ENCODE results near the gene MAN1A1.
A peak's percentile ranks its signal among the peaks of the same experiment; 100 is the strongest.
"Not testable (repeated sequence)": the region's sequence is repeated elsewhere in the genome, so short reads cannot be mapped to it uniquely, and the experiment has no call there.

MAN1A1 gene

GRCh38 chr6:119303164-119303887, 46.2 kb downstream of the MAN1A1 start:
- no peak for DNase-seq (ENCODE audit: low read depth)

GRCh38 chr6:119301429-119301828, 48.1 kb downstream of the MAN1A1 start:
- no peak for DNase-seq (ENCODE audit: low read depth)

- DNase-seq (ENCODE audit: low read depth), result no peak
Measured at GRCh38 chr6:119299694-119300093, 49.9 kb downstream of the MAN1A1 start.

- DNase-seq (ENCODE audit: low read depth), result no peak
Measured at GRCh38 chr6:119297049-119297448, 52.5 kb downstream of the MAN1A1 start.

GRCh38 chr6:119296036-119297035, 53.2 kb downstream of the MAN1A1 start:
- DNase-seq (ENCODE audit: low read depth), result no peak

DNA sequence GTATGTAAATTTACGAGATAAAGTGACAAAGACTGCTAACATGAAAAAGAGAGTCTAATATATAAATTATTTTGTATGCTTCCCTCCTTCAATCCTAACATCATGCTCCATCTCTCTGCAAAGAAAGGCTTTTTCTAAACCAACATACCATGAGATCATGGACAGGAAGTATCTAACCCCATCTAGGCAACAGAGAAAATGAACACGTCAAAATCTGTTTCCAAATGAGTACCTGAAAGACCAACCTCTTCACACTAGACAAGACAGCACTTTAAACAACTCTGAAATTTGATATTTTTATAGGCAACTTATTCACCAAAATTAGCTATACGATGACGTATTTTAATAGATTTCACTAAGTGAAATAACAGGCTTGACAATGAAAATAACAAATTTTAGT, 54.6 kb downstream of the MAN1A1 start:
- DNase-seq (ENCODE audit: low read depth), result no peak

GRCh38 chr6:119291060-119291459, 58.5 kb downstream of the MAN1A1 start:
- not testable (repeated sequence) for DNase-seq (ENCODE audit: low read depth)

- no peak for DNase-seq (ENCODE audit: low read depth)
Measured at GRCh38 chr6:119290306-119290705, 59.3 kb downstream of the MAN1A1 start.

GRCh38 chr6:119289651-119290050, 59.9 kb downstream of the MAN1A1 start:
- DNase-seq (ENCODE audit: low read depth), result no peak

DNA sequence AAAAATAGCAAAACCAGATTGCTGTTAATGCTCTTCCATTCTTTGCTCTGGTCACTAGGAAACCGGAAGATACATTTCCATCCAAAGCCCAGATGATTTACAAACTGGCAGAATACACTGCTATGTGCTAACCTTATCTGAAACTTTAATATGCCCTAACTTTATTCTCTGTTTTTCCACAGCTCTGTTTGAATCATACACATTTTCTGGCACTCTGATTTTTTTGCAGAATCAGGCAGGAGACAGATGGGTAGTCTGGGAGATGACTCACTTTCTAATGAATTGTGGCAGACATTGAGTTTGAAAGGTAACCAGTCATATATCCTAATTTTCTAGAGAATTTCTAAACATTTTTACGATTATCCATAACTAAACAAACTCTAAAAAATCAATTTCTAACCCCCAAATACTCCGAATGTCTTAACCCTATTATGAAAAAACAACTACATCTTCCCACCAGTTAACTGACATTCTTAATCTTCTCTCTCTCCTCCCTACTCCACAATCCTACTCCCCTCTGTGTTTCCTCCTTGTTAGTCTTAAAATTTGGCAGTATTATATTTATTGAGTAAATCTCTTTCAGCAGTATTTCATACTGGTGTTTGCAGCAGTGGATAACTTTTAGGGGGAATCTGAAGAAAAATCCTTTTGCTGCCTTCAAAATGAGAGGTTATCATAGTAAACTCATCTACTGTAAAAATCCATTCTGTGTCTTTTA, 63.5 kb downstream of the MAN1A1 start:
- no peak for DNase-seq (ENCODE audit: low read depth)

DNA sequence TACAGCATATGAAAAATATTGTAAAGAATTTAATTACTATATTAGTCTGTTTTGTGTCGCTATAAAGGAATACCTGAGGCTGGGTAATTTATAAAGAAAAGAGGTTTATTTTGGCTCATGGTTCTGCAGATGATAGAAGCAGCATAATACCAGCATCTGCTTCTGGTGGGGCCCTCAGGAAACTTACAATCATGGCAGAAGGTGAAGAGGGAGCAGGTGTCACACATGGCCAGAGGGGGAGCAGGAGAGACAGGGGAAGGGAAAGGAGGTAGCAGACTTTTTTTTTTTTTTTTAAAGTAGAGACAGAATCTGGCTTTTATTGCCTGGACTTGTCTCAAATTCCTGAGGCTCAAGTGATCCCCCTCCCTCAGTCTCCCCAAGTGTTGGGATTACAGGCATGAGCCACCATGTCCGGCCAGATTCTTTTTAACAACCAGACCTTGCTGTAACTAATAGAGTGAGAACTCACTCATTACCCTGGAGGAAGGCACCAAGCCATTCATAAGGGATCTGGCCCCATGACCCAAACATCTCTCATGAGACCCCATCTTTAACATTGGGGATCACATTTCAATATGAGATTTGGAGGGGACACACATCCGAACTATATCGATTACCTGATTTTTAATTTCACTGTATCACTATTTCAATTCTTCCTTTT, 64.6 kb downstream of the MAN1A1 start:
- no peak for DNase-seq (ENCODE audit: low read depth)

- DNase-seq (ENCODE audit: low read depth), result no peak
Measured at GRCh38 chr6:119283979-119284545, 65.5 kb downstream of the MAN1A1 start.

- no peak for DNase-seq (ENCODE audit: low read depth)
Measured at GRCh38 chr6:119283214-119283613, 66.3 kb downstream of the MAN1A1 start.

DNA sequence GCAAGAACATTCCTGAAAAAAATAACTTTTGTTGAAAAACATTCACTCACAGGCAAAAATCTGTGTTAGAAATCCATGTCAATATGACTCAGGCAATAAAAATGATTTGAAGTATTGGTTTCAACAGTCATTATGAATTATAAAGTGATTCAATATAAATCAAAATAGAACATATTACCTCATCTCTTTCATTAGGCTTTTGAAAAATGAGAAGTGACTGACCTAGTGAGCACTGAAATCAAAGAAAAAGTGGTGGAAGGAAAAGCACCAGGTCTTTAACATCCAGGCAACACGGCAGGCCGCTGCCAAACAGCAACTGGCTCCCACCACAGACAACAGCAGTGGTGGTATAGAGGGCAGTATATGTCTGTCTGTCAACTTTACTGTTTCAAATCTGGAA, 68.9 kb downstream of the MAN1A1 start:
- DNase-seq (ENCODE audit: low read depth), result no peak

- DNase-seq (ENCODE audit: low read depth), result no peak
Measured at GRCh38 chr6:119280080-119280479, 69.5 kb downstream of the MAN1A1 start.

DNA sequence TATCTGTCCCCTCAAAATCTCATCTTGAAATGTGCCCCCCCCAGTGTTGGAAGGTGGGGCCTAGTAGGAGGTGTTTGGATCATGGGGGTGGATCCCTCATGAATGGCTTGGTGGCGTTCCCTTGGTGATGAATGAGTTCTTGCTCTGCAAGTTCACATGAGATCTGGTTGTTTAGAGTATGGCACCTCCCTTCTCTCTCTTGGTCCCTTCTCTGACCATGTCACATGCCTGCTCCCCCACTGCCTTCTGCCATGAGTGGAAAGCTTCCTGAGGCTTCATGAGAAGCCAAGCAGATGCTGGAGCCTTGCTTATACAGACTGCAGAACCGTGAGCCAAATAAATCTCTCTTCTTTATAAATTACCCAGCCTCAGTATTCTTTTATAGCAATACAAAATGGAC, 70.9 kb downstream of the MAN1A1 start:
- no peak for DNase-seq (ENCODE audit: low read depth)

- DNase-seq (ENCODE audit: low read depth), result no peak
Measured at GRCh38 chr6:119277052-119277451, 72.5 kb downstream of the MAN1A1 start.

DNA sequence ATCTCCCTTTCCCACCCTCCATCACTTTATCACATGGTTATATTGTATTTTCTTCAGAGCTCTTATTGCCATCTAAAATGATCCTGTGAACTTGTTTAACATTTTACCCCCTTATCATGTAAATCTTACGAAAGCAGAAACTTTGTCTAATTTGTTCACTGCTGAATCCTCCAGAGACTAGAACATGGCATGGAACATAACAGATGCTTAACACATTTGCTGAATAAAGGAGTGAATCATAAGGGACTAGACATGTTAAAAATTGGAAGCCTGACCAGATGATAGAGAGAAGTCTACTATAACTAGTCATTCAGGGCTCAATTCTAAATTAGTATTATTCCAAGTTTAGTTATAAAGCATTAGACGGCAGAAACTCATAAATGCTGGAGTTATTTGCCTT, 73.3 kb downstream of the MAN1A1 start:
- DNase-seq (ENCODE audit: low read depth), result no peak

- DNase-seq (ENCODE audit: low read depth), result no peak
Measured at GRCh38 chr6:119274197-119274595, 75.4 kb downstream of the MAN1A1 start.

DNA sequence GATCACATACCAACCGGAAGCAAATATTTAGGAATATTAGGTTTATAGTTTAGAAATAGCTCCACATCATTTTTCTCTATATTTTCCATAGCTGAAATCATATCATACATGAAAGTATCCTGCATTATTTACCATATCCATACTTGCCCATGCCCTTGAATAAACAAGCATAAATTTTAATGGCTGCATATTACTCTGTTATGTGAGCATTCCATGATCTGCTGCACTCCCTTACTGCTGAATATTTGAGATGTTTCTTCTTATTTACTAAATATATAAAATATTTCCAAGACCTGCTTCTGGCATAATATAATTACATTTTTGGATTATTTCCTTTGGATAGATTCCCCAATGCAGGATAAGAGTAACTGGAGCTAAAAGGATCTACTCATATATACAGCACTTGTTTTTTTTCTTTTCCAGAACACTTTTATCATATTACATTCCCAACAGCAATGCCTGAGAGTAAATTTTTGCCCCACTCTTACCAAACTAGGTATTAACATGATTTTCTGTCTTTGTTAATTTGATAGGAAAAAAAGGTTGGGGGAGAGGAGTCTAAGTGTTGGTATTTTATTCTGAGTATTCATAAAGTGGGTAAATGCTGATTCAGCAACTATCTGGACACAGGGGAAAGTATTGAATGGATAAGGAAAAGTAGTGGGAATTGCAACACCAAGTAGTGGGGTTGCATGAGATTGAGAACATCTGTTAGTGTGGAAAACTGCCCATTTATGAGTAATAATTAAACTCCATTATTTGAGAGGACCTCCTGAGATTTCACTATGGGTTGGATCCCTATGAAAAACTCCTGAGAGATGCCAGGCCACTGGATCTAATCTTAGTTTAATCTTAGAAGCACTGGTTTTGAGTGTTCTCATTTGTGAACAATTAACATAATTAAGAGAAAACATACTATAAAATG, 76.0 kb downstream of the MAN1A1 start:
- peak; percentile 24 for DNase-seq (ENCODE audit: low read depth)

Data from non-pigmented ciliary epithelial cell (primary cell).